NCI-H2171 (cell line): ENCODE results near the gene ZDHHC11B.
"Not testable (repeated sequence)": the region's sequence is repeated elsewhere in the genome, so short reads cannot be mapped to it uniquely, and the experiment has no call there.

Source experiments
- DNase-seq: peaks from one replicate; lab custom pipeline; 2025; lab: John Stamatoyannopoulos, UW

Gene ZDHHC11B

GRCh38 chr5:766666-767431 lies 17.7 kb downstream of the ZDHHC11B start:
- DNase-seq, result no peak

- no peak for DNase-seq
Measured at GRCh38 chr5:765948-766631, 18.4 kb downstream of the ZDHHC11B start.

DNA sequence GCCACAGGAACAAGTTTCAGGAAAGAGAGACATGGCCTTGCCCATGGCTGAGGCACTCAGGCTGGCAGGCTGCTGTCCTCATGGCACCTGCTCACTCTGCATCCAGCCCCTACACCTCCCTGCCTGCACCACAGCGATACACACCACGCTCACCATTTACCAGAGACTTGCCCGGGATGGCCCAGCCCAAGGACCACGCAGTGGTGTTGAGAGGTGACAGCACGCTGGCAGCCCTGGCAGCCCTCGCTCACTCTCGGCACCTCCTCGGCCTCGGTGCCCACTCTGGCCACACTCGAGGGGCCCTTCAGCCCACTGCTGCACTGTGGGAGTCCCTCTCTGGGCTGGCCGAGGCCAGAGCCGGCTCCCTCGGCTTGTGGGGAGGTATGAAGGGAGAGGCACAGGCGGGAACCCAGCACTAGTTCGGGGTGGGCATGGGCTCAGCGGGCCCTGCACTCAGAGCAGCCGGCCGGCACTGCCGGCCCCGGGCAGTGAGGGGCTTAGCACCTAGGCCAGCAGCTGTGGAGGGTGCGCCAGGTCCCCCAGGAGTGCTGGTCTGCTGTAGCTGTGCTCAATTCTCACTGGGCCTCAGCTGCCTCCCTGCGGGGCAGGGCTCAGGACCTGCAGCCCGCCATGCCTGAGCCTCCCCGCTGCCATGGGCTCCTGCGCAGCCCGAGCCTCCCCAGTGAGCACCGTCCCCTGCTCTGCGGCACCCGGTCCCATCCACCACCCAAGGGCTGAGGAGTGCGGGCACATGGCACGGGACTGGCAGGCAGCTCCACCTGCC lies 20.3 kb downstream of the ZDHHC11B start:
- DNase-seq, result no peak

DNA sequence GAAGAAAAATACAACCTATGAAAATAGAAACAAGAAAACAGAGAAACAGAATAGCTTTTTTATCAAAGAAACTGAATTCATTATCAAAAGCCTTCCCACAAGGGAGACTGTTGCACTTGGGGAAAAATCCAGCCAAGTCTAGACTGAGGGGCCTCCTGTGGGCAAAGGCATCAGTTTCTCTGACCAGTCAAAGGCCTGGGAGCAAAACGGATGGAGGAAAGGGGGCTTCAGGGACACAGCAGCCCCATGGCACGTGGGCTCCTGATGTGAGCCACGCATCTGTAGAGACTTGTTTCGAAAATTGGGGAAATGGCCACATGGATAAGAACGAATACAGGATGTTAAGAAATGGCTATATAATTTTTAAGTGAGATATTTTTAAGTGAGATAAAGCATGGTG lies 21.1 kb downstream of the ZDHHC11B start:
- DNase-seq, result no peak

GRCh38 chr5:762996-763395 lies 21.5 kb downstream of the ZDHHC11B start:
- DNase-seq, result not testable (repeated sequence)

- peak; percentile 73 for DNase-seq
Measured at GRCh38 chr5:761854-762710, 22.4 kb downstream of the ZDHHC11B start.

- no peak for DNase-seq
Measured at GRCh38 chr5:761059-761771, 23.3 kb downstream of the ZDHHC11B start.

DNA sequence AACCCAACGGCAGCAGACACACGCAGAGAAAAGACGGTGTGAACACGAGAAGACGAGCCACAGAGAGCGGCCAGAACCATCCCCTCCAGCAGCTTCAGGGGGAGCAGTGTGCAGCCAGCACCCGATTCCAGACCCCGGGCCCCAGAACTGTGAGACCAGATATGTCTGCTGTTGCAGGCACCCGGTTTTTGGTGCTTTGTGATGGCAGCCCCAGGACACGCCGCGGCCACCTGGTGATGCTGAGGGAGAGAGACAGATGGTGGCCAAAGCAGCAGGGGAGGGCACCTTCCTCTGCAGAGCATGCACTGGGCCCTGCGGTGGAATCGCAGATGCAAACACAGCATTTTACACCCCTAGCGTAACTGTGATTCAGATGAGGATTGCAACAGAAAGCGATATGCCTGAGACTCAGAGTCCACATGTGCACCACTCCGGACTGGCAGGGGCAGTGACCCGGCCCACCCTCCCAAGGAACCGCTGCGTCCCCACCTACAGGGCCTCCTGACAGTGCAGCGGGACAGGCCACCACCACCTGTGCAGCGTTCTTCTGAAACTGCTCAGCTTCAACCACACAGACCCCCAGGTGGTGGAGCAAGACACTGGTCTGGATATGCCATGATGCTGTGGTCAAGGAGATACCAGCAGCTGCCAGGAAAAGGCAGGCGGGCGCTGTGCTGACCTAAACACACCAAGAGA lies 24.0 kb downstream of the ZDHHC11B start:
- no peak for DNase-seq

DNA sequence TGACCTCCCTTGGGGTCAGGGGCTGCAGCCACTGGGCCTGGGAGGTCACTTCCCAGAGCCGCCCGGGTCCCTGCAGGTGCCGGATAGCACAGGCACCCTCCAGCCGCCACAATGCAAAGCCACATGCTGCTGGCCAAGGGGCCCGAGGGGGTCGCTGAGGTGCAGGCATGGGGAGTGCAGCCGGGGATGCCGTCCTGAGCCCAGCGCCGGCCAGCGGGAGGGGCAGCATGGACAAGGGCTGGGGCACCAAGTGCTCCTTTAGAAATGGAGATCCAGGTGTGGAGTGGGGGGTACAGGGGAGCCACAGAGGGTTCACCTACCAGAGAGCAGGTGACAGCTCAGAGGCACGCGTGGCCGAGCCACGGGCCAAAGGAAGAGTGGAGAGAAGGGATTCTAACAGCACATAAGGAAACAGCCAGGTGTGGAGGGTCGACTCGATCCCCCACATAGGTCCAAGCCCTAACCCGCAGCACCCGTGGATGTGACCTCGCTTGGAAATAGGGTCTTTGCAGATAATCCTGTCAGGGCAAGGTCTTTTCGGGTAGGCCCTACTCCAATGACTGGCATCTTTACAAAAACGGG lies 24.7 kb downstream of the ZDHHC11B start:
- DNase-seq, result no peak

GRCh38 chr5:759111-759751 lies 25.3 kb downstream of the ZDHHC11B start:
- no peak for DNase-seq

- no peak for DNase-seq
Measured at GRCh38 chr5:758698-759053, 25.9 kb downstream of the ZDHHC11B start.

GRCh38 chr5:757931-758697 lies 26.4 kb downstream of the ZDHHC11B start:
- DNase-seq, result no peak

DNA sequence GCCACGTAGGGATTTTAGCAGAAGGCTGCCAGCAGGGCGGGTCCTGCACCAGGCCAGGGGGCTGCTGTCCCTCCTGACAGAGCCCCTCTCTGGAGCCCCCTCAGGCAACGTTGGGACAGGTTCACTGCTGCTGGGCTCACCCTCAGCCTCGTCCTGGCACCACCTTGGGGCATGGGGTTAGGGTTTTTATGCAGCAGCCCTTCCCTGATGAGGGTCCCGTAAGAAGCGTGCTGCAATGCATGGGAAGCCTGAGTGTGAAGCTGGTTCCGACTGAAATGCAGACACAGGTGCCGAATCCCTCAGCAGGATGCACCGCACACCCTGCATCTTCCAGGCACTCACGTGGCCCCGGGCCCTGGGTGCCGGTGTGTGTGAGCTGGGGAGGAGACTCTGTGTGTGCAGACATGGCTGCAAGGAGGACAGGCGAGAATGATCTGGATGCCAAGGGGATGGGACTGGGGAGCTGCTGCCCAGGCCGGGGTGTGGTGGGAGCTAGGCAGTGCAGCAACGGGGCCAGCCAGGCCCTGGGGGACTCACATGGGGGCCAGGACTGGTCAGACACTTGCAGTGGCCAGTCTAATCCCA lies 27.1 kb downstream of the ZDHHC11B start:
- no peak for DNase-seq

GRCh38 chr5:756865-757345 lies 27.6 kb downstream of the ZDHHC11B start:
- DNase-seq, result no peak

DNA sequence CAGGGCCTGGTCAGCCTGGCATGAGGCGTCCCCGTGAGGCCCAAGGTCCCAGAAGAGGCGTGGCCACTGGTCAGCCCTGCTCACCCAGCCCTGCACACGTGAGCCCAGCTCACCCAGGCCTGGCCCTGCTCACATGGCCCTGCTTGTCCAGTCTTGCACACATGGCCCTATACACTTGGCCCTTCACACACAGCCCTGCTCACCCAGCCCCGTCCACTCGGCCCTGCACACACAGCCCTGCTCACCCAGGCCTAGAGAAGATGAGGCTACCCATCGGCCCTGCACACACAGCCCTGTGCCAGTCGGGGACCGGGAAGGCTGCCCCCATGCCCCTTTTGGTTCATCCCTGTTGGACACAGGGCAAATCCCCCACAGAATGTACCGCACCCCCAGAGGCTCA lies 28.4 kb downstream of the ZDHHC11B start:
- no peak for DNase-seq

DNA sequence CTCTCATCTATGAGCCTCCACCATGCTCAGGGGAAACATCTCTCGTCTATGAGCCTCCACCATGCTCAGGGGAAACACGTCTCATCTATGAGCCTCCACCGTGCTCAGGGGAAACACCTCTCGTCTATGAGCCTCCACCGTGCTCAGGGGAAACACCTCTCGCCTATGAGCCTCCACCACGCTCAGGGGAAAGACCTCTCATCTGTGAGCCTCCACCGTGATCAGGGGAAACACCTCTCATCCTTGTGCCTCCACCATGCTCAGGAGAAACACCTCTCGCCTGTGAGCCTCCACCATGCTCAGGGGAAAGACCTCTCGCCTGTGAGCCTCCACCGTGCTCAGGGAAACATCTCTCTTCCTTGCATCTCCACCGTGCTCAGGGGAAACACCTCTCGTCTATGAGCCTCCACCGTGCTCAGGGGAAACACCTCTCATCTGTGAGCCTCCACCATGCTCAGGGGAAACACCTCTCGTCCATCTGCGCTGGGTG lies 30.3 kb downstream of the ZDHHC11B start:
- DNase-seq, result not testable (repeated sequence)

DNA sequence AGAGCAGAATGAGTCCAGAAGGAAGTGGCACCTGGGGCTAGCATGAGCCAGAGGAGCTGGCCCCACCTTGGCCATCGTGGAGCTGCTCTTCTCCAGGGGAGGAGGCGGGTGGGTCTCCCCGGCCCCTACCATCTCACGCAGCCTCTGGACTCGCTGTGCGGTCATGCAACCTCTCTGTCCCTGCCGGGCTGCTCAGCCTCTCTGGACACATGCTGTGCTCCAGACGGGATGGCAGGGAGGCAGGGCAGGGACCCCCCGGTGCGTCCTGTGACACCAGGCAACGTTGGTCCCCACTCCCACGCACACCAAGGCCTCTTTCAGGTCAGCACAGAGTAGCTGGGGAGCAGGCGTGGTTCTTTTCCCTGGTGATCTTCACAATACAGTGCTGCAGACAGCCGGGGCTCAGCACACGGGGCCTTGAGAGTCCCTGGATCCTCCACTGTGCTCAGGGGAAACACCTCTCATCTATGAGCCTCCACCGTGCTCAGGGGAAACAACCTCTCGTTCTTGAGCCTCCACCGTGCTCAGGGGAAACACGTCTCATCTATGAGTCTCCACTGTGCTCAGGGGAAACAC lies 30.9 kb downstream of the ZDHHC11B start:
- not testable (repeated sequence) for DNase-seq
